GM21825 (cell line): ENCODE measurements around the gene PIRT.

Experiments used
- ATAC-seq: cut with Tn5 transposase; IDR thresholded peaks from one replicate; pipeline ENCODE4 v1.9.1; 2021; ENCODE audit warnings: mild to moderate bottlenecking, moderate library complexity; ENCODE audit not compliant: unreplicated experiment

PIRT gene

DNA sequence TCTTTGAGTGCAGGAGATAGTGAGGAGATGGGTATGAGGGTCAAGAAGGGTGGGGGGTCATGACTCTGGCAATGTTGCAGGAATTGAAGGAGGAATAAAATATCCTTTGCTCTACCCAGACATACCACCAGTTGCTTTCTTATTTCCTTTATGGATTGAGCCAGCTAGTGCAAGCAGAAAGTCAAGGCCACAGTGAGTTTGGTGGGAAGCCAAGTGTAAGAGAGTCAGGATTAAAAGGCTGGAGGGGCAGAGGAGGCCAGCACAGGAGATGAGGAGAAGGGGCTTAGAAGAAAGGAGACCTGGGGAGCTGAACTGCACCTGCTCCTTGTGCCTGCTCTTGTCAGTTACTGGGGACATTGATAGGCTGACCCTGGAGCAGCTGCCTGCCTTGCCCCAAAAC, 16.1 kb downstream of the PIRT start:
- no peak for ATAC-seq

DNA sequence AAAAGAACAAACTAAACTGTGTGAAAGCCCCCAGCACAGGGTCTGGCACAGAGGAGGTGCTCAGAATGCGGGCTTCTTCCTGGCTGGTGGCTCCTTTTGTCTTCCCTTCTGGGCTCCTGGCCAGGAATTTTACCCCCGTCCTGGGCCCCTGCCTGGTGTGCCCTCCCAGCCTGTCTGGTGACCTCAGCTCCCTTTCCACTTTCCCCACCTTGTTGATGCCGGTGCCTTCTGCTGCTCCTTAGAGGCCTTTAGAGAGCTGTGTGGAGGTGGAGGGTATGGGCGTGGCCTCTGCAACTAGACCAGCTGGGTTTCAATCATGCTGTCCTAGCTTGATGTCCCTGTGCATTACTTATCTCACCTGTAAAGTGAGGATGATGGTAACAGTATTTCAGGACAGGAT, 16.8 kb downstream of the PIRT start:
- no peak for ATAC-seq

DNA sequence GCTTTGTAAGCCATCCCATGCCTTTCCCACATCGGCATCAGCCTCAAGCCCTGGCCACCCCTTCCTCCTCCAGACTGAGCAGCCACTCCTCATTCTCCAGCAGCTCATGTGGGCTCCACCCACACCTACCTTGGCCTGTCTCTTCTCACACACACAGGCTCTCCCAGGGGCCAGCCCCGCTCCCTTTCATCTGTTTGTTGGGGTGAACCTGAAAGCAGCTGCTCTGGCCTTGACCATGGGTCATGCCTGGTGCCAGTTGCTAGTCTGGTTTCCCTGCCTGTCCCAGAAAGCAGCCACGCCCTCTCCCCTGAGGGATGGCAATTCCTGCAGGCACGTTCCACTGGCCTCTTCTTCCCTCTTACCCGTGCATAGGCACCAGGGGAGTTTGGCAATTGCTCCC, 22.6 kb downstream of the PIRT start:
- no peak for ATAC-seq

DNA sequence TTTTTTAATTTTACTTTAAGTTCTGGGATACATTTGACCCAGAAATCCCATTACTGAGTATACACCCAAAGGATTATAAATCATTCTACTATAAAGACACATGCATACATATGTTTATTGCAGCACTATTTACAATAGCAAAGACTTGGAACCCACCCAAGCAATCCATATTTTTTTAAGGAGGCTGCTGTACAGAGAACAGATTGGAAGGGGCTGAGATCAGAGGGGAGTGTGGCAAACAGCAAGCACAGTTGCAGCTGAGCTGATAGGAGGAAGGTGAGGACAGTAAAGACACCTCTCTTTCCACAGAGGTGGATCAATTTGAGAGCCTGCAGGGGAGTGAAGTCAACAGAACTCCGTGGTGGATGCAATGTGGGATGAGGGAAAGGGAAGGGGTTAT, 23.8 kb downstream of the PIRT start:
- no peak for ATAC-seq

DNA sequence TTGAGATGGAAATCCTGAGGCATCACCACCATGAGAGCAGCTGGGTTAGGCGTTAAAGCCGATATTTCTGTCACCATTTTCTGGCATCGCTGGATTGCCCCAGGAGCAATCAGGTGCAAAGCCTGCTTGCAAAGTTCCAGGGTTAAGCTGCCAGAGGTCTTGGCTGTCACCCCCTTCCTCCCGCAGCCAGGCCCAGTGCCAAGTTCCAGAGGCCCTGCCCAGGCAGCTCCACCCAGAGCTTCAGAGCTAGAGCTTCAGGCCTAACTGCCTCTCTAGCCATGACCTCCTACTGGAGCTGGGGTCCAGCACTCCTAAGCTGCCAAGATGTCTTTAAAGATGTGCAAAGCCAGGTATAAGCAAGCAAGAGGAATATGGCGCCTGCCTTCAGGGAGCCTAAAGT, 25.2 kb downstream of the PIRT start:
- ATAC-seq: no peak

DNA sequence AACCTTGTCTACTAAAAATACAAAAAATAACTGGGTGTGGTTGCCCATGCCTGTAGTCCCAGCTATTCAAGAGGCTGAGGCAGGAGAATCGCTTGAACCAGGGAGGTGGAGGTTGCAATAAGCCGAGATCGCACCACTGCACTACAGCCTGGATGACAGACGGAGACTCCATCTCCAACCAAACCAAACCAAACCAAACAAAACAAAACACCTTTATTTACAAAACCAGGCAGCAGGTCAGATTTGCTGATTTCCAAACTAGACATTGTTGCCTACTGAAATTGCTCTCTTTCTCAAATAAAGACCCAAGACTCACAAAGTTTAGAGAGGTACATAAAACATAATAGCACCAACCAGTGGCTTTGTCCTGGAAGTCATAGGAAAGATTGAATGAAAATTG, 28.3 kb downstream of the PIRT start:
- no peak for ATAC-seq

DNA sequence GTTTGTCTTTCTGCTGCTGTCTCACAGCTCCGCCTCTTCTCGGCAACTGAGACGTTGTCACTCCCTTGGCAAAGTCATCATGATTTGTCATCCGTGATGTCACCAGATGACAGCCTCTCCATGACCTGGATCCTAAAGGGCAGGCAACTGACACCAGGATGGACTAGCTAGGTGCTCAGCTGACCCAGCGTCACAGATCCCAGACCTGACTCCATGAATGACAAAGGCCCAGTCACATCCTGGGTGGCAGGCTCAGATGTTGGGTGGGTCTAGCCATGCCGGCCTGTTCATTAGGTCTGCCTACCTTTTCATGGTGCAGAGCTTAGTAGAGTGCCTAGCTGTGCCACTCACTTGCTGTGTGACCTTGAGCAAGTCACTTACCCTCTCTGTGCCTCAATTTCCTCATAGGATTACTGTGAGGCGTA, 30.2 kb downstream of the PIRT start:
- ATAC-seq: no peak

DNA sequence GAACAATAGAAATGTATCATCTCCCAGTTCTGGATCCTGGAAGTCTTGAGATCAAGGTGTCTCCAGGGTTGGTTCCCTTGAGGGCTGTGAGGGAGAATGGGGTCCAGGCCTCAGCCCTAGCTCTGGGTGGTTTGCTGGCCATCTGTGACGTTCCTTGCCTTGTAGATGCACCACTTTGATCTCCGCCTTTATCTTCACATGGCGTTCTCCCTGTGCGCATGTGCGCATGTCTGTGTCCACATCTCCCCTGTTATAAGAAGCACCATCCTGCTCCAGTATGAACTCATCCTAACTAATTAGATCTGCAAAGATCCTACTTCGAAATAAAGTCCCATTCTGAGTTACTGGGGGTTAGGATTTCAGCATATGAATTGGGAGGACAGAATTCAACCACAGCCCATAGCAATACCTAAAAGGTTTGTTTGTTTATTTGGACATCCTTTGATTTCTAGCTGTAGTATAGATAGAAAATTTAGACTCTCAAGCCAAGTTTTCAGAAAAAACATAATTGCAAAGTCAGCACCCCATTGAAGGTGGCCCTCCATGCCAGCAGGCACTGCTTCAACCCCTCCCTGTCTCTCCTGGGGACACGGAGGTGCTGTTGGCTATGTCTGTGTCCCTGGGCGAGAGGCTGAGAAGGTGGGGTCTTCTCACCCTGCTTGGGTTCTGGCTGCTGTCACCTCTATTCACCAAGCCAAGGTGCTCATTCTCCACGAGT, 31.2 kb downstream of the PIRT start:
- no peak for ATAC-seq

DNA sequence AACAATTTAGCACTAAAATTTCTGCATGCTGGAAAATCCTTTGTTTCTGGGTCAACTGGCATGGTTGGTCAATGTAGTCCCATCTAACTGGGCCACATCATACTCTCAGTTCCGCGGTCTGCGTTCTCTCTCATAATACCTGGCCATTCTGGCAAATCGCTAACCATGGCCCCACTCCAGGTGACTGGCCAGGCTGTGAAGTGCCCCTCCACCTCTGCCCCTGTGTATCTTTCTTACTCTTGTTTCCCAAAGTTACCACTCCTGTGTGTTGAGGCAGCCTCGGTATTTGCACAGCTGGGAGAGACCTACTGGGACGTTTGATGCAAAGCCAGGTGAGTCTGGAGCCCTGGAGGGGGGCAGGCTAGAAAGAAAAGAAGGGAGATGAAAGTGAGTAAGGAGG, 32.0 kb downstream of the PIRT start:
- no peak for ATAC-seq

DNA sequence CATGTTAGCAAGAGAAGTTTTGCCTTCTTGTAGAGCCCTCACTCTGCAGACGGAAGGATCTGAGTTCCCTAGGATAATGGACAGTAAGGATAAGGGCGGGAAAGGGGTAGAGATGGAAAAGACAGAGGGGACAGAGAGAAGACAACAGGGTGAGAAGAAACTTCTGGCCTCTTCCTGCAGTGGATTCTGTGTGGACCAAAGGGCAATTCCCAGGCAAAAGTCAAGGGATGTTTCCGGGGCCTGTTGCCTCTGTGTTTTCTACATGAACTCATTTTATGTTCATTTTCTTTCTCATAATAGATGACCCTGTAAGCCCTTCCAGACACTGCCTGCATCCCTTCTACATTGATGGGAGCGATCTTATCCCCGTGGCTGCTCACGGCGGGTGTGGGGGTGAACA, 33.3 kb downstream of the PIRT start:
- ATAC-seq: no peak

DNA sequence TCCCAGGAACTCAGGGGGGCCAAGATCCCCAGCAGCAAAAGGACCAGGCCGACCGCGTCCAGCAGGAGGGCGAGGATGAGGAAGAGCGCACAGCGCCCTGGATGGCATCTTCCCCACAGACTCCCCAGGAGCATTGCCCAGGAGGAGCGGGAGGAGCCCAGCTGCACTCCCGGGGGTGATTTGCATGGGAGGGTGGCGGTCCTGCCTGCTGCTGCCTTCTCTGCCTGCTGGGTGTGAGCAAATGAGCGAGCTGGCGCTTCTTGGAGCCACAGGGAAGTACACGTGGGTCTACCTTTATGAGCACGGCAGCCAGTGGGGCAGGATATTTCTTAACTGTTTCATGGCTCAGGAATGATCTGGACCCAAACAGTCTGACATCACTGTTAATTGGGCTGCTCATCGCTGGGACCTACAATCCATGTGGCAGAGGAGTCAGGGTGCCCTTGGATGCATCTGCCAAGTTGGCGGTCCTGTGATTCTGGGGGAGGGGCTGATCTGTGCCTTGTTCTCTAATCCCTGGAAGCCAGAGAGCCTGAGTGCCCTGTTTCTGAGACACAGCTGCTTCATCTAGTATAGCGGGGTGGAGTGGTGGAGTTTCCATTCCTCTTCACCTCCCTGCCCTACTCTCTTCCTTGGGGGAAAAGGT, 33.9 kb downstream of the PIRT start, which contains the start of gene TMEM238L:
TMEM238L (minus strand) TSS at position 270 of the 646 bp plus-strand sequence; CDS start at position 134, 136 bp downstream.
- no peak for ATAC-seq

DNA sequence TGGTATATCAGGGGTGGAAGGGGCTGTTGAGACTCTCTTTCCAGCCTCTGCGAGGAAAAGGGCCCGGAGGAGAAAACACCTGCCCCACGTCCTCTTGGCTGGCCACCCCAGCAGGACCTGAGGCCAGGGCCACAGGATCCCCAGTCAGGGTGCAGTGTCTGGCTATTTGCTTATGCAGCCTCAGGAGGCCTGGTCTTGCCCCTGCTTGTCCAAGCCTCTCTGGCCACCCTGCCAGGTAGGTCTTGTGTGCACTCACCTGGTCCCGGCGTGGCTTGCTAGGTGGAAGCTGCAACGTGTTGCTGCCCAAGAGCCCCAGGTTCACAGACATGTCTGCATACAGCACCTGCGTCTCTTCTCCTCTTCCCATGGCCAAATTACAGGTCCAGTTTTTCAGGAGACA, 34.5 kb downstream of the PIRT start:
- ATAC-seq: no peak

DNA sequence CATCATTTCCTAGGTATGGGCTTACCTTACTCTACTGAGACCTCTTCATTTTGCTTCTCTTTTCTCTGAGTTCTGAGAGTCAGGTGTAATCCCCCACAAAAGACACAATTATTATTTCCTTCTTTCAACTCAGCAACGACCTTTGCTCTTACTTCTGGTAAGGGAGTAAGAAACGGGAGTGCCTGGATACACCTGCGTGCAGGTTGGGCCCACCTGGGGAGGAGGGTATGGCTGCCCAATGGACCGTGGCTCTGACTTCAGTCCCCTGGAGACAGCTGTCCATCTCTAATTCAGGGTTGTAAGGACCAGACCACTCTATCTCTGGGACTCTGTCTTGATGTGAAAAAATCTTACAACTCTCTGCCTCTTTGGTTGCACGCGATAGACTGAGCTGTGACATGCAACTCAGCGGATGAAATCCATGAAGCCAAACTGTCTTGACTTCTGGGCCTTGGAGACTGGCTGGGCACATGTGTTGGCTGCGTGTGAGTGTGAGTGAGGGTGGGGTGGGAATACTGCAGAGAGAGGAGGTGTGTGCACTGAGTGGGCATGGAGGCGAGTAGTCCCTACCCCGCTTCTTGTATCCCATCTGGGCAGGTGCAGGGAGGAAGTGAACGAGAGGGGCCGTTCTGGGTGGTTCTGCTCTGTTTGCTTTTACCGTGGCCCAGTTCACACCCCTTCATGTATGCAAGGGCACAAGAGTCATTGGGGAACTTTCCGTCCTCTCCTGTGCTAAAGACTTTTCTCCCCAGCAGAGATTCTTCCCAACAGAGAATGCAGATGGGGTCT, 35.2 kb downstream of the PIRT start:
- no peak for ATAC-seq

DNA sequence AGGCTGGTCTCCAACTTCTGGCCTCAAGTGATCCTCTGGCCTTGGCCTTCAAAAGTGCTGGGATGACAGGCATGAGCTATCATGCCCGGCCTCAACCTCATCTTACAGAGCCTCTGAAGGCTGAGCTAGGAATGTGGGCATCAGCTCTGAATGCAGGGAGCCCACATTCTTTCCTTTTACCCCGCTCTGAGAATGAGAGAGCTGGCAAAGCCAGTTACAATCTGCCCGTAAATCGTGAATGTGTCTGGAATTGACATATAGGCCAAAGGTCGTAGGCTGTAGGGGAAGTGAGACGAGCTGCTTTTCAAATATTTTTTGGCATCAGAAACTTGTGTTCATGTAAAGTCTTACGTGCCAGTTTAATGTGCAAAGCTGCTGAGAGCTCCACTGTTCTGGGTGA, 38.5 kb downstream of the PIRT start:
- ATAC-seq: no peak

DNA sequence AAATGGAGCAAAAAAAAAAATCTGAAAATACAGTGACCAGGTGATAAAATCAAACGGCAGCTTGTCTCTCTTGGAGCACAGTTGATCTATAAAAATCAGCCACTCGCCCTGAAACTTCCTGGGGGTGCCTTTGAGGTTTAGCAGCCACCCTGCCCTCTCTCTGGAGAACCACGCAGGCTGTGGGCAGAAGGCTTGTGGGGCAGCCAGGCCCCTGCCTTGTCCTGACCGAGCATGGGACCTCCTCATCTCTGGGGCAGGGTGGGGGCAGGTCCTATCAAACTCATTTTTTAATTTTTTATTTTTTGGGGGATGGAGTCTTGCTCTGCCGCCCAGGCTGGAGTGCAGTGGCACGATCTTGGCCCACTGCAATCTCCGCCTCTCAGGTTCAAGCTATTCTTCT, 39.0 kb downstream of the PIRT start:
- ATAC-seq: no peak

DNA sequence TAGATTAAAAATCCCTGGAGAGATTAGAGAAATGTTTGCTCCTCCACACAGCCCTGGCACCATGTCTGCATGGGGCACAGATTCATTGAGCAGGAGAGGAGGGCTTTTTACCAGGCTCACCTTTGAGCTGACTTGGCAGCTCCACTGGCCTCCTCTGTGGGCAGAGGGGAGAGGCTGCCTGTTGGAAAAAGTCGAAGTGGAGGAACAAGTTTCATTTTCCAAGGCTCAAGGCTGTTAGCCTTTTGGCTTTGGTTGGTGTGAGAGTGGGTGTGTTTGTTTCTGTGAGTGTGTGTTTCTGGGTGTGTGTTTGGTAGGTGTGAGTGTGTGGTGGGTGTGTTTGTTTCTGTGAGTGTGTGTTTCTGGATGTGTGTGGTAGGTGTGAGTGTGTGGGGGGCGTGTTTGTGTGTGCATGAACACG, 39.5 kb downstream of the PIRT start:
- no peak for ATAC-seq

DNA sequence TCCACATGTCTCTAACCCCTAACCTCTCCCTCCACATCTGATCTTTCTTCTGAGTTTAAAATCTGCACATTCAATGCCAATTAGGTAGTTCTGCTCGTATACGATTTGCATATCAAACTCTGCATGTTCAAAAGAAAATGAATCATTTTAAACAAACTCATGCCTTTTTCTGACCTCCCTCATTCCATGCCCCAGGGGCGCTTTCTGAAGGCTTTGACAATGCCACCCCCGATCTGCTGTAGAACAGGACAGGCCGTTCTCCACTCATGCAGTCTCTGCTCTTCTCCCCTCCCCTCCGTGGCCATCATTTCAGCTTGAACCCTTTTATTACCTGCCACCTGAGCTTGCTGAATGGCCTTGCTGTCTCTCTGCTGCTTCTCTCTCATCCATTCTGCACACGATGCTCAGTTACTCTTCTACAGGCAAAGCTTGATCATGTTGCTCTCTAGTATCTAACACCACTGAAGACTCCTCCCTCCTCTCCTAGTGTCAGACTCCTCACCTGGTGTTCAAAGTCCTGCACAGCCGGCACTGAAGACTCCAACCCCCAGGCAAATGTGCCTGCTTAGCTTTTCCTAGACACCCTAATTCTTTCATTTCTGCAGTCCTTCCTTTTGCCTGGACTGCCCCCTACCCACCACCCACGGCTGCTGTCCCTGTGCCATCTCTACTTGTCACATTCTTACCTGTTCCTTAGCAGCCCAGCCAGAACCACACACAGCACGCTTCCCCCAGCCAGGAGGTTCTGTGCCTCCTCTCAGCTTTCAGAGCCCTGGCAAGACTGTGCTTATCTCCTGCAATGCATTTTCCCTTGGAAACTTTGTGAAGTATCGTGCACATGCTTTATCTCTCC, 40.2 kb downstream of the PIRT start:
- no peak for ATAC-seq

DNA sequence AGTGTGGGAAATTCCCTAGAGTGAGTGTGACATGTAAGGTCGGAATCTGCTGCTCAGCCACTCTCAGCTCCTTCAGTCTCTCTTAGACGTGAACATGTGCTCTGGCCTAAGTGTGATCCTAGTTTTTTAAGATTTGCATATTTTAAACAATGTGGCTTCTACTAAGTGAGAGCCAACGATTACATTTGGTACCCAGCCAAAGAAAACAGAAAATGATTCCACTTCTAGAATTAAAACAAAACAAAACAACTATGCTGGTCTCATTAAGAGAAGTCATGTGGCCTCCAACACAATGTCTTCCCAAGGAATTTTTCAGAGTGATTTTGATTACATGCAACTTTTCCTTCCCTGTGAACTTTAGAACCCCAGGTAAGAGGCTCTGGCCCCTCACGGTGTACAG, 44.1 kb downstream of the PIRT start:
- no peak for ATAC-seq

DNA sequence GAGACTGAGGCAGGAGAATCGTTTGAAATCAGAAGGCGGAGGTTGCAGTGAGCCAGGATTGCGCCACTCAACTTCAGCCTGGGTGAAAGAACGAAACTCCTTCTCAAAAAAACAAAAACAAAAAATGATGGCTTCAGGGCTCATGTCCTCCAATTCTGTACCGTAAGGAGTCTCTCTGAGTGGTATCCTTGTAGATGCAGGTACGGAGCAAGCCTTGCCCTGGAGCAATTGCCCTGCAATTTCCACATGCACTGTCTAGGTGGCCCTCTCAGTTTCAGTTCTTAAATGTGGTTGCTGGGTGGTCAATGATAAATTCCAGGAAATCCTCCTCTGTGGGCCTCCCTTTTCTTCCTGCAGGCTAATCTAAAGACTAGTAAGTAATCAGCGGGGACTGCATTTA, 44.6 kb downstream of the PIRT start:
- ATAC-seq: no peak

DNA sequence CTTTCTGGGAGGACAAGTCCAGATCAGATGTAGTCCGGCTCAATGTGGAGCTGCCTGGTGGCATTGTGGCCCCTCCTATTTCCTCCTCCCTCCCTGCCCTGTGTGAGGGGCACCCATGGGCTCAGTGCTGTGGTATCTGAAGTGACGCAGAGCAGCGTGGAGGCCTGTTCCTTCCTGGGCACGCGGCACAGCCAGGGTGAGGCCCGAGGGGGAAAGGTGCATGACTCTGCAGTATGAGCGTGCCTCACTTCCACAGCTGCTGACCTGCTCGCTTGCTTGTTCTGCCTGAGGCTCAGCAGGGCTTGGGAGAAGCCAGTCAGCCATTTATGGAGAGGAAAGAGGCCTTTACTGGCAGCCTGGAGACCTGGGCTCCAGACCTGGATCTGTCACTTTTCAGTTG, 45.7 kb downstream of the PIRT start:
- no peak for ATAC-seq
